Bronchial epithelial cell (primary cell): ENCODE data around the gene NSMCE1. TPM values are rescaled to one million over a fixed set of nuclear protein-coding genes. Genes with fewer than 3 reads are reported as not detected.

Experiments used
- DNase-seq: peaks from one replicate; pipeline ENCODE4 v3.0.0-alpha.2; 2010; ENCODE audit warnings: low read depth
- FAIRE-seq: peaks from 2 replicates; lab custom pipeline; 2011; peaks lifted over from hg19 to GRCh38; lab: Jason Lieb, UNC
- H3K27me3 ChIP-seq: 2 replicates; pipeline ENCODE4 v1.5.1; 2011; ENCODE audit warnings: low read length; ENCODE audit not compliant: control insufficient read depth, insufficient read depth
- H3K36me3 ChIP-seq: 2 replicates; pipeline ENCODE4 v1.5.1; 2011; ENCODE audit warnings: low read length; ENCODE audit not compliant: control insufficient read depth, insufficient read depth
- H3K4me3 ChIP-seq: 2 replicates; pipeline ENCODE4 v1.5.1; 2011; ENCODE audit warnings: mild to moderate bottlenecking, low read depth, low read length, control low read depth
- CTCF ChIP-seq: IDR thresholded peaks from 2 replicates; pipeline ENCODE4 v1.5.1; 2011; ENCODE audit warnings: mild to moderate bottlenecking, moderate library complexity, low read length, control low read depth, inconsistent platforms; ENCODE audit not compliant: insufficient read depth, severe bottlenecking
- total RNA-seq: library from RNA; depleted of rRNA; stranded (reverse); fragments of >200 nt; gene quantifications from 2 replicates; pipeline ENCODE4 v1.2.1, GENCODE V29; 2014

Gene NSMCE1
- total RNA-seq, 1 donor from 2014 or later = 111 TPM

GRCh38 chr16:27234603-27235002 lies 34.0 kb downstream of the NSMCE1 start:
- no peak for DNase-seq
- Histone ChIP-seq H3K36me3 (peaks cover 17% of the 10 kb centered on the region), H3K27me3 (no peaks in the 10 kb centered on the region), H3K4me3 (no peak overlapping the region)
- no peak for TF ChIP-seq CTCF
- no peak for FAIRE-seq

- FAIRE-seq (no peak), DNase-seq (no peak)
- H3K4me3 ChIP-seq = no peak overlapping the region
- H3K27me3 ChIP-seq = no peaks in the 10 kb centered on the region
- TF ChIP-seq CTCF = no peak
- H3K36me3 ChIP-seq = peaks cover 17% of the 10 kb centered on the region
Measured at GRCh38 chr16:27234171-27234570, 34.4 kb downstream of the NSMCE1 start.

GRCh38 chr16:27233731-27234130 lies 34.8 kb downstream of the NSMCE1 start:
- DNase-seq (no peak), FAIRE-seq (no peak)
- Histone ChIP-seq H3K4me3 (no peak overlapping the region), H3K27me3 (no peaks in the 10 kb centered on the region), H3K36me3 (peaks cover 17% of the 10 kb centered on the region)
- no peak for TF ChIP-seq CTCF

GRCh38 chr16:27232901-27233625 lies 35.5 kb downstream of the NSMCE1 start:
- TF ChIP-seq CTCF = no peak
- Histone ChIP-seq H3K4me3 (no peak overlapping the region), H3K27me3 (no peaks in the 10 kb centered on the region), H3K36me3 (peaks cover 17% of the 10 kb centered on the region)
- no peak for FAIRE-seq
- no peak for DNase-seq

- TF ChIP-seq CTCF = no peak
- DNase-seq = no peak
- no peak overlapping the region for H3K4me3 ChIP-seq
- H3K36me3 ChIP-seq = peaks cover 17% of the 10 kb centered on the region
- no peaks in the 10 kb centered on the region for H3K27me3 ChIP-seq
- FAIRE-seq = no peak
Measured at GRCh38 chr16:27232061-27232900, 36.3 kb downstream of the NSMCE1 start.
